ENCODE data around the gene GMFB. TPM values are rescaled to one million over a fixed set of nuclear protein-coding genes. Genes with fewer than 3 reads are reported as not detected.

Gene GMFB
- total and polyA plus RNA-seq, 2 donors (not counting 3 experiments of a cell fraction or from before 2014, with no cell fraction given), result 10.1 to 52.0 TPM

- ChIA-PET POLR2A (no interaction called here), CTCF (no interaction called here)
- intact Hi-C loops (cut with micrococcal nuclease), result loop anchor here (2.0 kb wide), 1 partner anchor 76 kb away; no protein-coding TSS in a partner anchor
- no peaks in the 10 kb centered on the region for H3K9me3 ChIP-seq (replicated peaks; ENCODE audit: control insufficient read depth, insufficient read depth, low read length)
- peak overlapping the region; percentile 96 for H2AFZ ChIP-seq (ENCODE audit: low read depth, low read length)
- no peaks in the 10 kb centered on the region for H3K36me3 ChIP-seq (ENCODE audit: control insufficient read depth in 2 of 2, extremely low read depth in 1 of 2, insufficient read depth in 2 of 2, low read length in 2 of 2)
- no peaks in the 10 kb centered on the region for H4K20me1 ChIP-seq (replicated peaks; ENCODE audit: control insufficient read depth, extremely low read depth, insufficient read depth, low read length)
- H3K4me3 ChIP-seq (replicated peaks in 1 of 3; ENCODE audit: insufficient read depth in 1 of 3, low read depth in 1 of 3, low read length in 3 of 3), result peak overlapping the region in 2 of 3 experiments; percentile 18 to 38
- H3K4me2 ChIP-seq (ENCODE audit: insufficient read depth, low read length), result peak overlapping the region; percentile 53
- BruUV-seq (replicated peaks), result no TSS peak
- no peaks in the 10 kb centered on the region for H3K27me3 ChIP-seq (ENCODE audit: control insufficient read depth in 2 of 2, insufficient read depth in 2 of 2, low read length in 2 of 2)
- dilution Hi-C loops (cut with MboI; ENCODE audit: extremely low pct_ligation_motif_present, low sequenced_read_pairs), result no loop called here
- H3K79me2 ChIP-seq (ENCODE audit: control insufficient read depth, insufficient read depth, low read length), result peaks cover 29% of the 10 kb centered on the region
- peak overlapping the region; percentile 36 for H3K27ac ChIP-seq (ENCODE audit: insufficient read depth, low read depth, low read length)
- FAIRE-seq (no peak), DNase-seq (ENCODE audit: low read depth, low spot score) (no peak)
- TF ChIP-seq FOS (IDR thresholded peaks at IDR 0.05; ENCODE audit: borderline replicate concordance, insufficient read depth, low read length) (no peak), MYC (IDR thresholded peaks at IDR 0.05; ENCODE audit: low read depth, low read length) (no peak), JUN (IDR thresholded peaks at IDR 0.05; ENCODE audit: borderline replicate concordance, insufficient read depth, insufficient read length, low read depth) (no peak), EZH2 (IDR thresholded peaks at IDR 0.05; ENCODE audit: borderline replicate concordance, low read depth, low read length, severe bottlenecking) (no peak), POLR2A (IDR thresholded peaks at IDR 0.05; ENCODE audit: low read depth, low read length) (no peak), POLR2AphosphoS5 (IDR thresholded peaks at IDR 0.05; ENCODE audit: insufficient read depth, low read depth, low read length) (no peak), MAX (IDR thresholded peaks at IDR 0.05; ENCODE audit: insufficient read depth, insufficient read length) (no peak), CTCF (IDR thresholded peaks at IDR 0.05; ENCODE audit: extremely low read depth in 1 of 2, insufficient read depth in 1 of 2, low read depth in 1 of 2, low read length in 2 of 2) (no peak), GATA2 (IDR thresholded peaks at IDR 0.05; ENCODE audit: insufficient read depth, insufficient read length, low read depth, low read length) (no peak)
- H3K9ac ChIP-seq (replicated peaks; ENCODE audit: extremely low read depth, insufficient read depth, low read length), result peak overlapping the region; percentile 96
- no peaks in the 10 kb centered on the region for H3K9me1 ChIP-seq (replicated peaks; ENCODE audit: control insufficient read depth, extremely low read depth, insufficient read depth, low read length)
- H3K4me1 ChIP-seq (ENCODE audit: control insufficient read depth, extremely low read depth, insufficient read depth, low read length), result peaks cover 13% of the 10 kb centered on the region
These were observed 521 bp upstream of the GMFB start for GRCh38 chr14:54489318-54489683.
